K562 (cell line): ENCODE data around the gene CLSTN1. TPM values are rescaled to one million over a fixed set of nuclear protein-coding genes. Genes with fewer than 3 reads are reported as not detected.

Experiments
- ATAC-seq: fragments of 200-7000 bp; cut with Tn5 transposase; 3 replicates; pipeline ENCODE4 v1.9.1; 2020; ENCODE audit warnings: moderate library complexity
- BruUV-seq: library from RNA; stranded (reverse); fragments of 400-500 nt; replicated peaks from 2 replicates; lab custom pipeline; 2021; lab: Mats Ljungman, UMichigan
- CTCF ChIA-PET: fragments of 300-600 bp; formaldehyde crosslinking; extraction: SDS; loops from one replicate; lab custom pipeline; 2021; ENCODE audit warnings: low intra/inter-chr PET ratio; lab: Yijun Ruan, JAX
- POLR2A ChIA-PET: fragments of 300-600, 350-650 bp; sonication (Branson Sonifier 250); formaldehyde crosslinking; extraction: SDS; loops from one replicate; lab custom pipeline; 2021; ENCODE audit warnings: antibody characterized with exemption, inconsistent platforms; lab: Yijun Ruan, JAX
- DNase-seq, 4 experiments: peaks; one replicate each; pipeline versions ENCODE4 v3.0.0 to v3.0.0-alpha.2; 2011 to 2018; ENCODE audit warnings: low spot score in 3 of 4, mixed read lengths in 3 of 4; ENCODE audit errors: extremely low read depth in 1 of 4
- FAIRE-seq: peaks from 2 replicates; lab custom pipeline; 2011; peaks lifted over from hg19 to GRCh38; lab: Jason Lieb, UNC
- H2AFZ ChIP-seq: 2 replicates; pipeline ENCODE4 v1.6.0; 2011; ENCODE audit warnings: low read depth, low read length, control low read depth, inconsistent platforms
- H3K27ac ChIP-seq: fragments of 200-600 bp; 3 replicates; pipeline ENCODE4 v1.8.0; 2011; ENCODE audit warnings: low read depth, mild to moderate bottlenecking, control low read depth, inconsistent platforms, low read length, moderate library complexity, mixed read lengths; ENCODE audit errors: extremely low read depth
- H3K27me3 ChIP-seq, 2 experiments: fragments of 300-600 bp in 1 of 2; 2 replicates in 1 of 2; 3 replicates in 1 of 2; pipeline versions ENCODE4 v1.6.0 to v1.8.0; 2011; ENCODE audit warnings: inconsistent platforms in 2 of 2, low read length in 2 of 2, mild to moderate bottlenecking in 1 of 2, mixed read lengths in 1 of 2, moderate library complexity in 1 of 2; ENCODE audit not compliant: control insufficient read depth in 2 of 2, insufficient read depth in 2 of 2
- H3K36me3 ChIP-seq: fragments of 300-600 bp; 3 replicates; pipeline ENCODE4 v1.8.0; 2011; ENCODE audit warnings: mild to moderate bottlenecking, low read length, inconsistent platforms; ENCODE audit not compliant: control insufficient read depth, insufficient read depth
- H3K4me1 ChIP-seq, 2 experiments: fragments of 200-600 bp in 1 of 2; replicated peaks in 1 of 2; 2 replicates in 1 of 2; 3 replicates in 1 of 2; pipeline versions ENCODE4 v1.5.1 to v1.8.0; 2011; ENCODE audit warnings: inconsistent platforms in 2 of 2, low read length in 2 of 2, mild to moderate bottlenecking in 1 of 2, mixed read lengths in 1 of 2, moderate library complexity in 1 of 2; ENCODE audit not compliant: control insufficient read depth in 2 of 2, insufficient read depth in 2 of 2
- H3K4me2 ChIP-seq: 2 replicates; pipeline ENCODE4 v1.6.1; 2011; ENCODE audit warnings: low read length, control low read depth, inconsistent platforms, mixed read lengths; ENCODE audit not compliant: insufficient read depth
- H3K4me3 ChIP-seq: fragments of 200-600 bp; sonication (generic), shearing (Covaris generic); 2 replicates; pipeline ENCODE4 v1.5.1; 2016; ENCODE audit warnings: control low read depth, inconsistent platforms
- H3K79me2 ChIP-seq: fragments of 200-600 bp; 3 replicates; pipeline ENCODE4 v1.8.0; 2011; ENCODE audit warnings: low read length, inconsistent platforms; ENCODE audit not compliant: control insufficient read depth, insufficient read depth
- H3K9ac ChIP-seq, 2 experiments: 2 replicates each; pipeline versions ENCODE4 v1.6.0 to v1.6.1; 2011; ENCODE audit warnings: low read depth in 2 of 2, low read length in 2 of 2, control low read depth in 1 of 2, inconsistent platforms in 1 of 2, mild to moderate bottlenecking in 1 of 2, mixed read lengths in 1 of 2; ENCODE audit not compliant: insufficient read depth in 1 of 2
- H3K9me1 ChIP-seq: one replicate; pipeline ENCODE4 v1.6.0; 2011; ENCODE audit warnings: inconsistent platforms, mild to moderate bottlenecking, low read length, moderate library complexity; ENCODE audit not compliant: control insufficient read depth, insufficient read depth
- H3K9me3 ChIP-seq: replicated peaks from 2 replicates; pipeline ENCODE4 v1.5.1; 2011; ENCODE audit warnings: low read depth, low read length, inconsistent platforms; ENCODE audit not compliant: control insufficient read depth, insufficient read depth
- H4K20me1 ChIP-seq: replicated peaks from 2 replicates; pipeline ENCODE4 v1.6.1; 2011; ENCODE audit warnings: low read length, inconsistent platforms, mixed read lengths; ENCODE audit not compliant: control insufficient read depth, insufficient read depth
- ARID3A ChIP-seq: IDR thresholded peaks from 2 replicates; pipeline ENCODE4 v1.6.1; 2012; ENCODE audit warnings: low read depth, low read length, improper control_type of control experiment, borderline replicate concordance
- ETV5 ChIP-seq: sonication (generic); formaldehyde crosslinking; IDR thresholded peaks from 2 replicates; pipeline ENCODE4 v1.4.0; 2020; ENCODE audit warnings: low read depth, mild to moderate bottlenecking, missing genetic modification reagents
- FIP1L1 ChIP-seq: fragments of 200-400 bp; formaldehyde crosslinking; IDR thresholded peaks from 2 replicates; pipeline ENCODE4 v1.6.1; 2018; ENCODE audit warnings: mild to moderate bottlenecking, low read depth, low read length; ENCODE audit not compliant: poor library complexity, severe bottlenecking
- KDM1A ChIP-seq, 2 experiments: fragments of 450-650 bp; IDR thresholded peaks; 2 replicates each; pipeline ENCODE4 v1.6.1; 2016; ENCODE audit warnings: mild to moderate bottlenecking in 2 of 2
- WGBS: fragments of 100-300 bp; shearing (Covaris generic); methylation state at CpG from one replicate; pipeline ENCODE4 v1.1.6; 2016; ENCODE audit warnings: low coverage, mixed read lengths; ENCODE audit not compliant: insufficient coverage; ENCODE audit errors: missing lambda C conversion rate; 5-methylcytosine and 5-hydroxymethylcytosine counted together
- in situ Hi-C: fragments of 300-500 bp; cut with MboI; formaldehyde crosslinking; loops from 4 replicates; pipeline ENCODE4 v1.15.0; 2018; ENCODE audit warnings: inconsistent platforms, mixed read lengths
- intact Hi-C: fragments of 100-400 bp; cut with micrococcal nuclease; formaldehyde crosslinking; loops from 2 replicates; pipeline ENCODE4 v1.14.2; 2022
- polyA plus RNA-seq, 8 experiments: library from polyadenylated mRNA; depleted of rRNA in 4 of 8; stranded (reverse) in 5 of 8; unstranded in 3 of 8; fragments of >200 nt; fragmentation: Nextera tagmentation in 2 of 8; fragmentation: Illumina TruSeq in 1 of 8; extraction: Ambion mirVana in 2 of 8; extraction: Trizol in 1 of 8; gene quantifications; 2 replicates each; pipeline versions ENCODE4 v1.2.1 to v1.2.3, GENCODE V29; 2011 to 2014; ENCODE audit warnings: inconsistent platforms in 1 of 8, missing spikeins in 1 of 8
- total RNA-seq, 7 experiments: library from RNA; depleted of rRNA in 6 of 7; stranded (reverse); fragments of >200 nt in 6 of 7; fragmentation: Illumina TruSeq in 2 of 7; extraction: Trizol in 2 of 7; gene quantifications; 2 replicates each; pipeline versions ENCODE4 v1.2.1 to v1.2.3, GENCODE V29; 2011 to 2021; ENCODE audit warnings: low replicate concordance in 1 of 7

Gene CLSTN1
- total and polyA plus RNA-seq, 9 of the 15 experiments (the other 6 are each of a cell fraction or from before 2014, with no cell fraction given), result 1.1 to 32.5 (median 13.3) TPM

GRCh38 chr1:9732123-9732971 is 91.4 kb downstream of the CLSTN1 start:
- Histone ChIP-seq H3K9me3 (no peaks in the 10 kb centered on the region; the same call in 1 of the 2 replicates), H3K9ac (no peak overlapping the region), H3K4me2 (no peak overlapping the region), H3K79me2 (no peaks in the 10 kb centered on the region), H3K27ac (no peak overlapping the region), H3K4me1 (peaks cover 0 to 7% of the 10 kb centered on the region in 2 experiments; a peak in 1 of 5 replicates), H3K27me3 (no peaks in the 10 kb centered on the region), H3K4me3 (no peak overlapping the region), H3K9me1 (no peaks in the 10 kb centered on the region), H4K20me1 (no peaks in the 10 kb centered on the region), H3K36me3 (peaks cover 80% of the 10 kb centered on the region; the same call in 2 of the 3 replicates), H2AFZ (no peak overlapping the region)
- ATAC-seq, result no peak
- CTCF ChIA-PET, result no interaction called here
- intact Hi-C loops, result no loop called here
- POLR2A ChIA-PET, result interaction anchor here (0.9 to 1.3 kb wide), 2 partner anchors 14 to 95 kb away, joined by 4 to 6 read pairs; no protein-coding TSS in a partner anchor
- no peak for DNase-seq
- in situ Hi-C loops, result no loop called here
- TF ChIP-seq ETV5, result no peak
- TF ChIP-seq KDM1A (IDR thresholded peaks at IDR 0.05), result peak in 1 of 2 experiments; percentile 13; a peak in 1 of 4 replicates
- FAIRE-seq, result no peak
- WGBS, result 76% methylated on average over 18 of the region's 18 CpGs
- BruUV-seq, result no TSS peak

GRCh38 chr1:9731561-9731960 is 92.2 kb downstream of the CLSTN1 start:
- intact Hi-C loops, result no loop called here
- TF ChIP-seq ARID3A (no peak), FIP1L1 (peak; percentile 7)
- no peak overlapping the region for H2AFZ ChIP-seq
- H3K36me3 ChIP-seq, result peaks cover 83% of the 10 kb centered on the region; the same call in 2 of the 3 replicates
- no peaks in the 10 kb centered on the region; the same call in 1 of the 2 replicates for H3K9me3 ChIP-seq
- no peaks in the 10 kb centered on the region for H3K27me3 ChIP-seq
- WGBS, result 88% methylated on average over 18 of the region's 18 CpGs
- DNase-seq, result no peak
- no peaks in the 10 kb centered on the region for H4K20me1 ChIP-seq
- 0 out of 4 replicates have a peak overlapping the region, but pooled peaks of 1 of the 2 experiments have one; percentile 8 for H3K9ac ChIP-seq
- H3K4me3 ChIP-seq, result no peak overlapping the region
- FAIRE-seq, result no peak
- peaks cover 0 to 7% of the 10 kb centered on the region in 2 experiments; a peak in 1 of 5 replicates for H3K4me1 ChIP-seq
- H3K79me2 ChIP-seq, result no peaks in the 10 kb centered on the region
- no TSS peak for BruUV-seq
- no peak overlapping the region for H3K4me2 ChIP-seq
- CTCF ChIA-PET, result no interaction called here
- in situ Hi-C loops, result no loop called here
- H3K9me1 ChIP-seq, result no peaks in the 10 kb centered on the region
- POLR2A ChIA-PET, result interaction anchor here (1.3 kb wide), 1 partner anchor 14 kb away, joined by 3 read pairs; no protein-coding TSS in a partner anchor
- no peak for ATAC-seq
- H3K27ac ChIP-seq, result no peak overlapping the region
